ENCODE data around the gene C5orf34. TPM values are rescaled to one million over a fixed set of nuclear protein-coding genes. Genes with fewer than 3 reads are reported as not detected.

C5orf34 gene
- total and polyA plus RNA-seq, 9 of the 15 experiments (the other 6 are each of a cell fraction or from before 2014, with no cell fraction given): 13.2 to 32.6 (median 20.7) TPM

GRCh38 chr5:43520615-43521014 is 5.7 kb upstream of the C5orf34 start (continued):
- TF ChIP-seq RBM22 (IDR thresholded peaks at IDR 0.05; ENCODE audit: low read depth, low read length, poor library complexity, severe bottlenecking) (no peak), ZNF75A (CRISPR knock-in tag; IDR thresholded peaks at IDR 0.05) (no peak), MXI1 (IDR thresholded peaks at IDR 0.05; ENCODE audit: low read depth, low read length) (no peak), NRF1 (conservative IDR thresholded peaks at IDR 0.05 in 1 of 2, IDR thresholded peaks at IDR 0.05 in 1 of 2) (no peak), ZBTB12 (CRISPR knock-in tag; IDR thresholded peaks at IDR 0.05) (no peak), CBFA2T3 (IDR thresholded peaks at IDR 0.05) (peak; percentile 58), KAT7 (CRISPR knock-in tag; IDR thresholded peaks at IDR 0.05; ENCODE audit: borderline replicate concordance) (no peak), THRA (IDR thresholded peaks at IDR 0.05) (no peak), NFATC3 (IDR thresholded peaks at IDR 0.05) (no peak), ZNF347 (CRISPR knock-in tag; IDR thresholded peaks at IDR 0.05; ENCODE audit: low read depth) (no peak), ZKSCAN3 (CRISPR knock-in tag; IDR thresholded peaks at IDR 0.05) (no peak), HNRNPL (IDR thresholded peaks at IDR 0.05; ENCODE audit: low read depth, low read length) (no peak), HMG20B (CRISPR knock-in tag; IDR thresholded peaks at IDR 0.05) (no peak), HOXB6 (CRISPR knock-in tag; IDR thresholded peaks at IDR 0.05; ENCODE audit: borderline replicate concordance) (no peak), RBFOX2 (IDR thresholded peaks at IDR 0.05; ENCODE audit: low read depth, low read length) (no peak), ILK (tag; IDR thresholded peaks at IDR 0.05; ENCODE audit: borderline replicate concordance, low read depth) (no peak), PPARD (CRISPR knock-in tag; IDR thresholded peaks at IDR 0.05) (no peak), ZNF277 (CRISPR knock-in tag; IDR thresholded peaks at IDR 0.05; ENCODE audit: borderline replicate concordance) (no peak), ZFP30 (CRISPR knock-in tag; IDR thresholded peaks at IDR 0.05; ENCODE audit: borderline replicate concordance) (no peak), SPI1 (IDR thresholded peaks at IDR 0.05; ENCODE audit: borderline replicate concordance, low read depth, low read length) (no peak), CBFA2T2 (conservative IDR thresholded peaks at IDR 0.05) (peak; percentile 20; the same call in 1 of the 2 replicates), ZZZ3 (IDR thresholded peaks at IDR 0.05) (no peak), FIP1L1 (IDR thresholded peaks at IDR 0.05; ENCODE audit: low read depth, low read length, poor library complexity, severe bottlenecking) (no peak), TAF1 (IDR thresholded peaks at IDR 0.05; ENCODE audit: control insufficient read depth, extremely low read depth, insufficient read depth, low read length, severe bottlenecking) (no peak), RCOR1 (IDR thresholded peaks at IDR 0.05; ENCODE audit: borderline replicate concordance in 1 of 2, low read depth in 2 of 2, low read length in 2 of 2) (peak in 1 of 2 experiments; percentile 65; a peak in 2 of 4 replicates), ELF1 (tag; IDR thresholded peaks at IDR 0.05) (no peak)

Measured in K562 (cell line).